Upper lobe of left lung (tissue), 4 donors: ENCODE measurements around the gene CDH26.

Experiments
- EP300 ChIP-seq, 4 donors: sonication (generic); formaldehyde crosslinking; IDR thresholded peaks; one replicate each; pipeline ENCODE4 v1.5.1; 2017; ENCODE audit warnings: antibody characterized with exemption in 4 of 4, control low read depth in 2 of 4
- TF ChIP-seq, protein P1 (sequence below), 6 experiments: fragments of 450-650 bp in 4 of 6; fragments of 200-600 bp in 2 of 6; sonication (generic) in 2 of 6; IDR thresholded peaks; one replicate each; pipeline ENCODE4 v1.5.1; 2016 to 2019; ENCODE audit warnings: antibody characterized with exemption in 6 of 6

- peak in 1 of 4 donors; percentile 41 for TF ChIP-seq EP300 (IDR thresholded peaks at IDR 0.05)
- TF ChIP-seq, protein P1, sequence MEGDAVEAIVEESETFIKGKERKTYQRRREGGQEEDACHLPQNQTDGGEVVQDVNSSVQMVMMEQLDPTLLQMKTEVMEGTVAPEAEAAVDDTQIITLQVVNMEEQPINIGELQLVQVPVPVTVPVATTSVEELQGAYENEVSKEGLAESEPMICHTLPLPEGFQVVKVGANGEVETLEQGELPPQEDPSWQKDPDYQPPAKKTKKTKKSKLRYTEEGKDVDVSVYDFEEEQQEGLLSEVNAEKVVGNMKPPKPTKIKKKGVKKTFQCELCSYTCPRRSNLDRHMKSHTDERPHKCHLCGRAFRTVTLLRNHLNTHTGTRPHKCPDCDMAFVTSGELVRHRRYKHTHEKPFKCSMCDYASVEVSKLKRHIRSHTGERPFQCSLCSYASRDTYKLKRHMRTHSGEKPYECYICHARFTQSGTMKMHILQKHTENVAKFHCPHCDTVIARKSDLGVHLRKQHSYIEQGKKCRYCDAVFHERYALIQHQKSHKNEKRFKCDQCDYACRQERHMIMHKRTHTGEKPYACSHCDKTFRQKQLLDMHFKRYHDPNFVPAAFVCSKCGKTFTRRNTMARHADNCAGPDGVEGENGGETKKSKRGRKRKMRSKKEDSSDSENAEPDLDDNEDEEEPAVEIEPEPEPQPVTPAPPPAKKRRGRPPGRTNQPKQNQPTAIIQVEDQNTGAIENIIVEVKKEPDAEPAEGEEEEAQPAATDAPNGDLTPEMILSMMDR (IDR thresholded peaks at IDR 0.05): peak in 4 of 6 experiments; percentile 14 to 32 (median 20)
Observed at GRCh38 chr20:59940129-59940955, 17.9 kb upstream of the CDH26 start, which contains the start of the genes FAM217B and PPP1R3D.
